Upper lobe of left lung (tissue), 4 donors: ENCODE results near the gene LAMC2.

Source experiments
- CTCF ChIP-seq, 6 experiments: fragments of 450-650 bp in 4 of 6; fragments of 200-600 bp in 2 of 6; sonication (generic) in 2 of 6; IDR thresholded peaks; one replicate each; pipeline ENCODE4 v1.5.1; 2016 to 2019; ENCODE audit warnings: antibody characterized with exemption in 6 of 6
- EP300 ChIP-seq, 4 donors: sonication (generic); formaldehyde crosslinking; IDR thresholded peaks; one replicate each; pipeline ENCODE4 v1.5.1; 2017; ENCODE audit warnings: antibody characterized with exemption in 4 of 4, control low read depth in 2 of 4

GRCh38 chr1:183283286-183283685 is 97.2 kb downstream of the LAMC2 start:
- TF ChIP-seq EP300 (IDR thresholded peaks at IDR 0.05) = no peak
- TF ChIP-seq CTCF (IDR thresholded peaks at IDR 0.05) = no peak
